Gastrocnemius medialis (tissue), 4 donors: ENCODE measurements around the gene POLR3G.

Experiments
- POLR2A ChIP-seq, 2 donors: fragments of 450-650 bp; IDR thresholded peaks; one replicate each; pipeline ENCODE4 v1.6.1; 2017; ENCODE audit warnings: antibody characterized with exemption in 2 of 2, mild to moderate bottlenecking in 2 of 2, moderate library complexity in 2 of 2
- TF ChIP-seq, protein P1 (sequence below), 5 experiments: fragments of 450-650 bp in 3 of 5; fragments of 200-600 bp in 2 of 5; sonication (generic) in 2 of 5; IDR thresholded peaks in 4 of 5; conservative IDR thresholded peaks in 1 of 5; 1 replicate in 4 of 5; 2 replicates in 1 of 5; pipeline ENCODE4 v1.5.1; 2016 to 2019; ENCODE audit warnings: antibody characterized with exemption in 5 of 5, mild to moderate bottlenecking in 3 of 5, moderate library complexity in 3 of 5

DNA sequence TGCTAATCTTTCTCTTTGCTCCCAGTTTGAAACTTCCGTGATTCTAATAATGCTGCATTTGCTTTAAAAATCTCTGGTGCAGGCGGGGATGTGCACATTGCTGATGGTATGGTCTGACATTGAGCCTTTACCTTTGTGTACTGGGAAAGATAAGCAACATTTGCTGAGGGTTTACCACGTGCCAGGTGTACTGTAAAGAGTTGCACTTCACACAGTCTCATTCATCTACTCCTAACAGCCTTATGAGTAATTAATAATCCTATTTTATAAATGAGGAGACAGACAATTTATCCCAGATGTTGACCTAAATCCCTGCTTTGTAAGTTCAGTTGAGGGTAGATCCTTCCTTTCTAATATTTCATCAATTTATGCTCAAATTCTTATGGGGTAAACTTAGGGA, 83.2 kb downstream of the POLR3G start:
- TF ChIP-seq, protein P1, sequence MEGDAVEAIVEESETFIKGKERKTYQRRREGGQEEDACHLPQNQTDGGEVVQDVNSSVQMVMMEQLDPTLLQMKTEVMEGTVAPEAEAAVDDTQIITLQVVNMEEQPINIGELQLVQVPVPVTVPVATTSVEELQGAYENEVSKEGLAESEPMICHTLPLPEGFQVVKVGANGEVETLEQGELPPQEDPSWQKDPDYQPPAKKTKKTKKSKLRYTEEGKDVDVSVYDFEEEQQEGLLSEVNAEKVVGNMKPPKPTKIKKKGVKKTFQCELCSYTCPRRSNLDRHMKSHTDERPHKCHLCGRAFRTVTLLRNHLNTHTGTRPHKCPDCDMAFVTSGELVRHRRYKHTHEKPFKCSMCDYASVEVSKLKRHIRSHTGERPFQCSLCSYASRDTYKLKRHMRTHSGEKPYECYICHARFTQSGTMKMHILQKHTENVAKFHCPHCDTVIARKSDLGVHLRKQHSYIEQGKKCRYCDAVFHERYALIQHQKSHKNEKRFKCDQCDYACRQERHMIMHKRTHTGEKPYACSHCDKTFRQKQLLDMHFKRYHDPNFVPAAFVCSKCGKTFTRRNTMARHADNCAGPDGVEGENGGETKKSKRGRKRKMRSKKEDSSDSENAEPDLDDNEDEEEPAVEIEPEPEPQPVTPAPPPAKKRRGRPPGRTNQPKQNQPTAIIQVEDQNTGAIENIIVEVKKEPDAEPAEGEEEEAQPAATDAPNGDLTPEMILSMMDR (IDR thresholded peaks at IDR 0.05 in 4 of 5, conservative IDR thresholded peaks at IDR 0.05 in 1 of 5), result no peak
- TF ChIP-seq POLR2A (IDR thresholded peaks at IDR 0.05), result no peak
